ENCODE results near the gene KLF5. TPM values are rescaled to one million over a fixed set of nuclear protein-coding genes. Genes with fewer than 3 reads are reported as not detected.
"Not testable (repeated sequence)": the region's sequence is repeated elsewhere in the genome, so short reads cannot be mapped to it uniquely, and the experiment has no call there.

Gene KLF5
- total and polyA plus RNA-seq, 4 donors, result 3.8 to 48.7 (median 17.7) TPM

GRCh38 chr13:73096173-73096572, 37.4 kb downstream of the KLF5 start:
- Histone ChIP-seq H3K27me3 (ENCODE audit: control insufficient read depth, insufficient read depth, low read length) (no peaks in the 10 kb centered on the region), H3K36me3 (ENCODE audit: control insufficient read depth, insufficient read depth, low read length) (no peaks in the 10 kb centered on the region), H3K27ac (ENCODE audit: low read depth, low read length) (no peak overlapping the region), H3K9me3 (ENCODE audit: control insufficient read depth, insufficient read depth, low read length) (no peaks in the 10 kb centered on the region), H3K4me1 (ENCODE audit: control insufficient read depth, insufficient read depth, low read length) (no peaks in the 10 kb centered on the region), H3K4me3 (ENCODE audit: low read depth, low read length) (no peak overlapping the region)
- DNase-seq (ENCODE audit: low read depth in 4 of 6, low spot score in 6 of 6), result no peak
- WGBS (ENCODE audit: insufficient coverage), result 70% methylated on average over 1 of the region's 2 CpGs

GRCh38 chr13:73096638-73097037, 37.8 kb downstream of the KLF5 start:
- no peak for DNase-seq (ENCODE audit: low read depth in 4 of 6, low spot score in 6 of 6)
- no peaks in the 10 kb centered on the region for H3K36me3 ChIP-seq (ENCODE audit: control insufficient read depth, insufficient read depth, low read length)
- H3K27me3 ChIP-seq (ENCODE audit: control insufficient read depth, insufficient read depth, low read length), result no peaks in the 10 kb centered on the region
- no peaks in the 10 kb centered on the region for H3K4me1 ChIP-seq (ENCODE audit: control insufficient read depth, insufficient read depth, low read length)
- no peak overlapping the region for H3K4me3 ChIP-seq (ENCODE audit: low read depth, low read length)
- H3K9me3 ChIP-seq (ENCODE audit: control insufficient read depth, insufficient read depth, low read length), result no peaks in the 10 kb centered on the region
- WGBS (ENCODE audit: insufficient coverage), result 67% methylated on average over 3 of the region's 5 CpGs
- no peak overlapping the region for H3K27ac ChIP-seq (ENCODE audit: low read depth, low read length)

GRCh38 chr13:73100781-73101180, 42.0 kb downstream of the KLF5 start:
- not testable (repeated sequence) for H3K27ac ChIP-seq (ENCODE audit: low read depth, low read length); H3K9me3 ChIP-seq (ENCODE audit: control insufficient read depth, insufficient read depth, low read length); H3K4me3 ChIP-seq (ENCODE audit: low read depth, low read length); H3K4me1 ChIP-seq (ENCODE audit: control insufficient read depth, insufficient read depth, low read length); H3K36me3 ChIP-seq (ENCODE audit: control insufficient read depth, insufficient read depth, low read length); H3K27me3 ChIP-seq (ENCODE audit: control insufficient read depth, insufficient read depth, low read length); DNase-seq (ENCODE audit: low read depth in 4 of 6, low spot score in 6 of 6)
- 87% methylated on average over 3 of the region's 10 CpGs for WGBS (ENCODE audit: insufficient coverage)

GRCh38 chr13:73101351-73102007, 42.7 kb downstream of the KLF5 start:
- Histone ChIP-seq H3K4me3 (ENCODE audit: low read depth, low read length) (no peak overlapping the region), H3K36me3 (ENCODE audit: control insufficient read depth, insufficient read depth, low read length) (no peaks in the 10 kb centered on the region), H3K4me1 (ENCODE audit: control insufficient read depth, insufficient read depth, low read length) (no peaks in the 10 kb centered on the region), H3K27me3 (ENCODE audit: control insufficient read depth, insufficient read depth, low read length) (no peaks in the 10 kb centered on the region), H3K27ac (ENCODE audit: low read depth, low read length) (no peak overlapping the region), H3K9me3 (ENCODE audit: control insufficient read depth, insufficient read depth, low read length) (no peaks in the 10 kb centered on the region)
- no CpG with 5 or more reads among the region's 2 CpGs for WGBS (ENCODE audit: insufficient coverage)
- peak in 1 of 6 donors; percentile 37 for DNase-seq (ENCODE audit: low read depth in 4 of 6, low spot score in 6 of 6)

DNA sequence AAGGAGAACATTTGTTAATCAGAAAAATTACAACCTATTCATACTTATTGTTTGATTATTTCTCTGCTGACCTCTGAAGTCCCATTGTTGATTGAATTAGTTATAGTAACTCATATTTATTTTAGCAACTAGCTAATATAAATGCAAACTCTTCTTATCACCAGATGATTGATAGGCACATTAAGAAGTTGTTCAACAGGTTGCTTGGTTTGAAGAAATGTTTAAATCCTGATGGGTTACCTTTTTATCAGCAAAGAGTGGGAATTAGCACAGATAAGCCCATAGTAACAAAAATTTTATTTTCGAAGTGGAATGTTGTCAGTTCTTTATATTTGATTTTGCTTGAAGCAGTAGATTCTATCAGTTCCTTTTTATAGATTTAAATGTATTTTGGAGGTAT, 44.4 kb downstream of the KLF5 start:
- no peaks in the 10 kb centered on the region for H3K36me3 ChIP-seq (ENCODE audit: control insufficient read depth, insufficient read depth, low read length)
- no CpG with 5 or more reads among the region's 1 CpG for WGBS (ENCODE audit: insufficient coverage)
- H3K27me3 ChIP-seq (ENCODE audit: control insufficient read depth, insufficient read depth, low read length), result no peaks in the 10 kb centered on the region
- H3K4me1 ChIP-seq (ENCODE audit: control insufficient read depth, insufficient read depth, low read length), result no peaks in the 10 kb centered on the region
- no peak overlapping the region for H3K4me3 ChIP-seq (ENCODE audit: low read depth, low read length)
- no peak overlapping the region for H3K27ac ChIP-seq (ENCODE audit: low read depth, low read length)
- no peak for DNase-seq (ENCODE audit: low read depth in 4 of 6, low spot score in 6 of 6)
- no peaks in the 10 kb centered on the region for H3K9me3 ChIP-seq (ENCODE audit: control insufficient read depth, insufficient read depth, low read length)

DNA sequence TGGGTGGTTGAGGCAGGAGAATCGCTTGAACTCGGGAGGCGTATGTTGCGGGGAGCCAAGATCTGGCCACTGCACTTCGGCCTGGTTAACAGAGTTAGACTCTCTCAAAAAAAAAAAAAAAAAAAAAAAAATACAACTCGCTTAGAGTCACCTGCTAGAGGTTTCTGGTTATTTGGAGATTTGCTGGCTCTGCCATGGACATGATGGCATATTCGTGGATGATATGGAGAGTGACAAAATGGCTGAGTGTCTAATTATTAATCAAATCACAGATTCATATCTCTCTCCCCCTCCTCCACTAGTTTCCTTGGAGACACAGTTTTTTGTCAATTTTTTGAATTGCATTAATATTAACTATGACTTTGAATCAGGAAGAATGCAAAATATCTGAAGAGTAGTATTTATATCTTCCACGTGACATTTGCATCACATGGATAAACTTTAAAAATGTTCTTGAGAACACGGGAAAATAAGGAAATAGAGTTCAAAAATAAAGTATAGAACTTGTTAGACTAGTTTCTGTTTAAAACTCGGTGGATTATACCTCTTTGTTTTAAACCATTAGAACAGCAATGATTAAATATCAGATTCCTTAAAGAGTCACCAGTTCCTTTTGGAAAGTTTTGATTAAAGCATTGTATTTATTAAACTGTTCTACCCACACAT, 47.8 kb downstream of the KLF5 start:
- 100% methylated on average over 1 of the region's 10 CpGs for WGBS (ENCODE audit: insufficient coverage)
- no peak overlapping the region for H3K4me3 ChIP-seq (ENCODE audit: low read depth, low read length)
- H3K36me3 ChIP-seq (ENCODE audit: control insufficient read depth, insufficient read depth, low read length), result no peaks in the 10 kb centered on the region
- H3K27me3 ChIP-seq (ENCODE audit: control insufficient read depth, insufficient read depth, low read length), result no peaks in the 10 kb centered on the region
- no peak for DNase-seq (ENCODE audit: low read depth in 4 of 6, low spot score in 6 of 6)
- no peaks in the 10 kb centered on the region for H3K4me1 ChIP-seq (ENCODE audit: control insufficient read depth, insufficient read depth, low read length)
- no peaks in the 10 kb centered on the region for H3K9me3 ChIP-seq (ENCODE audit: control insufficient read depth, insufficient read depth, low read length)
- no peak overlapping the region for H3K27ac ChIP-seq (ENCODE audit: low read depth, low read length)

DNA sequence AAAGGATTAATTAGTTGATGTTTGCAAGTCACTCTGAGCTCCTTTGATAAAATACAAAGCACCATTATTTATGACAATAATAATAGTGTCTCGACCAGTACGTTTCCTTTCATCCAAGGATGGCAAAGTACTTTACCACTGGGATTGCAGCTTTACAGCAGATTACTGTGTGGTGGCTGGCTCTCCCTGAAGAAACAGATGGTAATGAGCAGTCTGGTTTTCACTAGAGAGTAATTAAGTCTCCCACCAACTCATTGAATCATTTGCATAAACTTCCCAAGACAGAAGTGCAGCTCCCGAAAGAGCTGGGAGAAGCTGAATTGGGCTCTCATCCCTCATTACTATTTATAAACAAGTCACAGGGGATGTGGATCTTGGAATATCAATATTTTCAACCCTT, 48.7 kb downstream of the KLF5 start:
- WGBS (ENCODE audit: insufficient coverage), result no CpG with 5 or more reads among the region's 3 CpGs
- Histone ChIP-seq H3K9me3 (ENCODE audit: control insufficient read depth, insufficient read depth, low read length) (no peaks in the 10 kb centered on the region), H3K27me3 (ENCODE audit: control insufficient read depth, insufficient read depth, low read length) (no peaks in the 10 kb centered on the region), H3K4me3 (ENCODE audit: low read depth, low read length) (no peak overlapping the region), H3K4me1 (ENCODE audit: control insufficient read depth, insufficient read depth, low read length) (no peaks in the 10 kb centered on the region), H3K36me3 (ENCODE audit: control insufficient read depth, insufficient read depth, low read length) (no peaks in the 10 kb centered on the region), H3K27ac (ENCODE audit: low read depth, low read length) (no peak overlapping the region)
- DNase-seq (ENCODE audit: low read depth in 4 of 6, low spot score in 6 of 6), result peak in 2 of 6 donors; percentile 67 to 80

DNA sequence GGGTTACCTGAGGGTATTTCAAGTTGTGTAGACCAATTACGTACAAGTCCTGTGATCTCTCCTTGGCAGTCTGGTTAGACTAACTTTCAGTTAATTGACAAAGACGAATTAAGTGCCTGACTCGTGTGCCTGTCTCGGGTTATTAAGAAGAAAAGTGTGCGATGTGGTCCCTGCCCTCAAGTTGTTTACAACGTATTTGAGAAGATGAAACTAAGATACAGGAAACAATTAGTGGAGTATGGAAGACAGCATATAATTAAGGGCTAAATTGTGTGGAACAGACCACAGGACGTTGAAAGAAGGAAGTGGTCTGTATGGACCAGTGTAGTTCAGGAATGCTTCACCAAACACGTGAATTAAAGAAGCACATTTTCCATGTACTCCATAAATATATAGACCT, 49.2 kb downstream of the KLF5 start:
- DNase-seq (ENCODE audit: low read depth in 4 of 6, low spot score in 6 of 6), result peak in 2 of 6 donors; percentile 24 to 39
- WGBS (ENCODE audit: insufficient coverage), result 63% methylated on average over 6 of the region's 8 CpGs
- H3K4me3 ChIP-seq (ENCODE audit: low read depth, low read length), result no peak overlapping the region
- no peaks in the 10 kb centered on the region for H3K4me1 ChIP-seq (ENCODE audit: control insufficient read depth, insufficient read depth, low read length)
- H3K9me3 ChIP-seq (ENCODE audit: control insufficient read depth, insufficient read depth, low read length), result no peaks in the 10 kb centered on the region
- no peaks in the 10 kb centered on the region for H3K27me3 ChIP-seq (ENCODE audit: control insufficient read depth, insufficient read depth, low read length)
- no peak overlapping the region for H3K27ac ChIP-seq (ENCODE audit: low read depth, low read length)
- no peaks in the 10 kb centered on the region for H3K36me3 ChIP-seq (ENCODE audit: control insufficient read depth, insufficient read depth, low read length)

DNA sequence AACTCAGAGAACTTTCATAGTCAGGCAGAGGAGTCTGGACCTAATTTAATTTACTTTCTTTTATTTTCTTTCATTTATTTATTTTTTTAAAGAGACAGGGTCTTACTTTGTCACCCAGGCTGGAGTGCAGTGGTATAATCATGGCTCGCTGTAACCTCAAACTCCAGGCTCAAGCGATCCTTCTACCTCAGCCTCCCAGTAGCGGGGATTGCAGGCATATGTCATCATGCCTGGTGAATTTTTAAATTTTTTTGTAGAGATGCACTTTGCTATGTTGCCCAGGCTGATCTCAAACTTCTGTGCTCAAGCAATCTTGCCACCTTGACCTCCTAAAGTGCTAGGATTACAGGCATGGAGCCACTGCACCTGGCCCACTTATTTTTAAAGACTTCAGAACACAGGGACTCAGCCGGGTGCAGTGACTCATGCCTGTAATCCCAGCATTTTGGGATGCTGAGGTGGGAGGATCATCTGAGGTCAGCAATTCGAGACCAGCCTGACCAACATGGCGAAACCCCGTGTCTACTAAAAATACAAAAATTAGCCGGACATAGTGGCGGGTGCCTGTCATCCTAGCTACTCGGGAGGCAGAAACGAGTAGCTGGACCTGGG, 50.6 kb downstream of the KLF5 start:
- Histone ChIP-seq H3K27ac (ENCODE audit: low read depth, low read length) (no peak overlapping the region), H3K9me3 (ENCODE audit: control insufficient read depth, insufficient read depth, low read length) (no peaks in the 10 kb centered on the region), H3K36me3 (ENCODE audit: control insufficient read depth, insufficient read depth, low read length) (no peaks in the 10 kb centered on the region), H3K4me1 (ENCODE audit: control insufficient read depth, insufficient read depth, low read length) (no peaks in the 10 kb centered on the region), H3K27me3 (ENCODE audit: control insufficient read depth, insufficient read depth, low read length) (no peaks in the 10 kb centered on the region), H3K4me3 (ENCODE audit: low read depth, low read length) (no peak overlapping the region)
- no peak for DNase-seq (ENCODE audit: low read depth in 4 of 6, low spot score in 6 of 6)
- WGBS (ENCODE audit: insufficient coverage), result 98% methylated on average over 4 of the region's 11 CpGs

GRCh38 chr13:73109969-73110368, 51.2 kb downstream of the KLF5 start:
- Histone ChIP-seq H3K36me3 (ENCODE audit: control insufficient read depth, insufficient read depth, low read length) (no peaks in the 10 kb centered on the region), H3K27ac (ENCODE audit: low read depth, low read length) (no peak overlapping the region), H3K4me3 (ENCODE audit: low read depth, low read length) (no peak overlapping the region), H3K9me3 (ENCODE audit: control insufficient read depth, insufficient read depth, low read length) (no peaks in the 10 kb centered on the region), H3K27me3 (ENCODE audit: control insufficient read depth, insufficient read depth, low read length) (no peaks in the 10 kb centered on the region), H3K4me1 (ENCODE audit: control insufficient read depth, insufficient read depth, low read length) (no peaks in the 10 kb centered on the region)
- no peak for DNase-seq (ENCODE audit: low read depth in 4 of 6, low spot score in 6 of 6)
- WGBS (ENCODE audit: insufficient coverage), result 86% methylated on average over 1 of the region's 3 CpGs
